SU-DHL-6 (cell line): ENCODE measurements around the gene BRD8.

Experiments
- H2AFZ ChIP-seq: fragments of 200-600 bp; sonication (generic); 2 replicates; pipeline ENCODE4 v1.6.1; 2014; ENCODE audit warnings: low read depth, mild to moderate bottlenecking, moderate library complexity, mixed read lengths, antibody characterized with exemption, low read length; ENCODE audit not compliant: severe bottlenecking
- H3F3A ChIP-seq: fragments of 200-600 bp; shearing (Covaris generic); 2 replicates; pipeline ENCODE4 v1.6.0; 2016; ENCODE audit warnings: antibody characterized with exemption, mild to moderate bottlenecking; ENCODE audit not compliant: insufficient read depth
- H3K27ac ChIP-seq: fragments of 200-600 bp; sonication (generic); 2 replicates; pipeline ENCODE4 v1.5.1; 2016; ENCODE audit warnings: low read depth, mild to moderate bottlenecking, low read length, moderate library complexity, mixed read lengths
- H3K27me3 ChIP-seq: fragments of 200-600 bp; sonication (generic), shearing (Covaris generic); 2 replicates; pipeline ENCODE4 v1.6.0; 2014; ENCODE audit warnings: mild to moderate bottlenecking, low read length
- H3K36me3 ChIP-seq: fragments of 200-600 bp; sonication (generic); 2 replicates; pipeline ENCODE4 v1.6.1; 2014; ENCODE audit warnings: mild to moderate bottlenecking, low read length, mixed read lengths
- H3K4me2 ChIP-seq: fragments of 300-600, 200-600 bp; shearing (Covaris generic), sonication (generic); 2 replicates; pipeline ENCODE4 v1.6.0; 2014; ENCODE audit warnings: low read length, low read depth, mild to moderate bottlenecking; ENCODE audit not compliant: poor library complexity, severe bottlenecking
- H3K4me3 ChIP-seq: fragments of 200-600 bp; sonication (generic); 2 replicates; pipeline ENCODE4 v1.5.1; 2014; ENCODE audit warnings: antibody characterized with exemption, low read length, mild to moderate bottlenecking, mixed read lengths; ENCODE audit not compliant: insufficient read depth, poor library complexity, severe bottlenecking
- H3K79me2 ChIP-seq: fragments of 200-600 bp; sonication (generic); 2 replicates; pipeline ENCODE4 v1.6.1; 2014; ENCODE audit warnings: mild to moderate bottlenecking, low read length, moderate library complexity; ENCODE audit not compliant: insufficient read depth
- H3K9ac ChIP-seq: fragments of 200-600 bp; sonication (generic); 2 replicates; pipeline ENCODE4 v1.7.0; 2014; ENCODE audit warnings: mild to moderate bottlenecking, low read length
- H3K9me2 ChIP-seq: fragments of 200-600 bp; sonication (generic); replicated peaks from 2 replicates; pipeline ENCODE4 v1.6.1; 2014; ENCODE audit warnings: low read length; ENCODE audit not compliant: insufficient read depth
- H3K9me3 ChIP-seq: fragments of 200-600 bp; sonication (generic); 2 replicates; pipeline ENCODE4 v1.6.1; 2014; ENCODE audit warnings: low read length, mixed read lengths; ENCODE audit not compliant: insufficient read depth
- H4K20me1 ChIP-seq: fragments of 200-600 bp; sonication (generic); 2 replicates; pipeline ENCODE4 v1.6.1; 2014; ENCODE audit warnings: low read depth, mild to moderate bottlenecking, antibody characterized with exemption, low read length, moderate library complexity, mixed read lengths
- EZH2phosphoT487 ChIP-seq: fragments of 200-600 bp; sonication (generic), shearing (Covaris generic); conservative IDR thresholded peaks from 2 replicates; pipeline ENCODE4 v1.6.1; 2018; ENCODE audit warnings: mild to moderate bottlenecking, antibody characterized with exemption, low read length, moderate library complexity, mixed read lengths
- TF ChIP-seq, protein P1 (sequence below): fragments of 200-600 bp; sonication (generic); IDR thresholded peaks from one replicate; pipeline ENCODE4 v1.5.1; 2017; ENCODE audit warnings: antibody characterized with exemption, mild to moderate bottlenecking, low read length, moderate library complexity; ENCODE audit not compliant: insufficient read depth, poor library complexity, severe bottlenecking

Gene BRD8, protein sequence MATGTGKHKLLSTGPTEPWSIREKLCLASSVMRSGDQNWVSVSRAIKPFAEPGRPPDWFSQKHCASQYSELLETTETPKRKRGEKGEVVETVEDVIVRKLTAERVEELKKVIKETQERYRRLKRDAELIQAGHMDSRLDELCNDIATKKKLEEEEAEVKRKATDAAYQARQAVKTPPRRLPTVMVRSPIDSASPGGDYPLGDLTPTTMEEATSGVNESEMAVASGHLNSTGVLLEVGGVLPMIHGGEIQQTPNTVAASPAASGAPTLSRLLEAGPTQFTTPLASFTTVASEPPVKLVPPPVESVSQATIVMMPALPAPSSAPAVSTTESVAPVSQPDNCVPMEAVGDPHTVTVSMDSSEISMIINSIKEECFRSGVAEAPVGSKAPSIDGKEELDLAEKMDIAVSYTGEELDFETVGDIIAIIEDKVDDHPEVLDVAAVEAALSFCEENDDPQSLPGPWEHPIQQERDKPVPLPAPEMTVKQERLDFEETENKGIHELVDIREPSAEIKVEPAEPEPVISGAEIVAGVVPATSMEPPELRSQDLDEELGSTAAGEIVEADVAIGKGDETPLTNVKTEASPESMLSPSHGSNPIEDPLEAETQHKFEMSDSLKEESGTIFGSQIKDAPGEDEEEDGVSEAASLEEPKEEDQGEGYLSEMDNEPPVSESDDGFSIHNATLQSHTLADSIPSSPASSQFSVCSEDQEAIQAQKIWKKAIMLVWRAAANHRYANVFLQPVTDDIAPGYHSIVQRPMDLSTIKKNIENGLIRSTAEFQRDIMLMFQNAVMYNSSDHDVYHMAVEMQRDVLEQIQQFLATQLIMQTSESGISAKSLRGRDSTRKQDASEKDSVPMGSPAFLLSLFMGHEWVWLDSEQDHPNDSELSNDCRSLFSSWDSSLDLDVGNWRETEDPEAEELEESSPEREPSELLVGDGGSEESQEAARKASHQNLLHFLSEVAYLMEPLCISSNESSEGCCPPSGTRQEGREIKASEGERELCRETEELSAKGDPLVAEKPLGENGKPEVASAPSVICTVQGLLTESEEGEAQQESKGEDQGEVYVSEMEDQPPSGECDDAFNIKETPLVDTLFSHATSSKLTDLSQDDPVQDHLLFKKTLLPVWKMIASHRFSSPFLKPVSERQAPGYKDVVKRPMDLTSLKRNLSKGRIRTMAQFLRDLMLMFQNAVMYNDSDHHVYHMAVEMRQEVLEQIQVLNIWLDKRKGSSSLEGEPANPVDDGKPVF

DNA sequence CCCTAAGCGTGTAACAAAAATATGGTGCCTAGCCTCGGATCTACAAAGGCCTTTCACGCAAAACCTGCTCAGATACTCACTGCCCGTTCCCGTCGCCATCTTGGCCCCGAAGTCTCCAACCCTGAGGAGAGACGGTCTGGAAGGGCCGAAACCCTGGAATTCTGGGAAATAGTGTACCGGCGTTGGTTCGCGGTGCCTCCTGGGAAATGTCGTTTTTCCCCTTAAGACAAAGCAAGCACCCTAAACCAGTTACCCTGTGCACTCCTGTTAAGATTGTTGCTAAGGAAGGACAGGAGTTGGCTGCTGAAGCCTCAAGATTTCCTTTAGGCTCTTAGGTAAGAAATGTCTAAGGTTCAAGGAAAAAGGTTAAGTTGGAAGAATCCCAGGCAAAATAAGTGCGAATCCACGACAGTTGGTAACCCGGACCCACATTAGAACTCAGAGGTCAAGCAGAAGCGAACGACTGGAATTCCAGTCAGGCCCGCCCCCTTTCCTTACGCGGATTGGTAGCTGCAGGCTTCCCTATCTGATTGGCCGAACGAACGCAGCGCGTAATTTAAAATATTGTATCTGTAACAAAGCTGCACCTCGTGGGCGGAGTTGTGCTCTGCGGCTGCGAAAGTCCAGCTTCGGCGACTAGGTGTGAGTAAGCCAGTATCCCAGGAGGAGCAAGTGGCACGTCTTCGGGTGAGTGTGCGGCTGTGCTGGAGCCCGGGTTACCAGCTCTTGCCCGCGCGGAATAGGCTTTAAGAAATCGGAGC, at the start of gene BRD8, which contains the start of gene KIF20A:
BRD8 (minus strand) TSS at position 115 of the 761 bp plus-strand sequence; CDS start at position 99, 16 bp downstream.
KIF20A (plus strand) TSS at position 597 of the 761 bp plus-strand sequence. CDS start 569 bp downstream, outside the sequence.
- Histone ChIP-seq H3K27ac (peak within 1 kb of the TSS; percentile 83), H3F3A (0 out of 2 replicates have a peak, but pooled peaks cover 10% of the 10 kb centered on the region), H3K9me2 (no peaks in the 10 kb centered on the region), H3K4me3 (peak within 1 kb of the TSS; percentile 83), H3K9me3 (no peaks in the 10 kb centered on the region), H3K4me2 (peak within 1 kb of the TSS; percentile 75), H3K79me2 (peaks cover 32% of the 10 kb centered on the region), H4K20me1 (no peaks in the 10 kb centered on the region), H3K9ac (peak within 1 kb of the TSS; percentile 75), H2AFZ (peak within 1 kb of the TSS; percentile 93), H3K27me3 (no peaks in the 10 kb centered on the region), H3K36me3 (no peaks in the 10 kb centered on the region)
- no peak for TF ChIP-seq EZH2phosphoT487

DNA sequence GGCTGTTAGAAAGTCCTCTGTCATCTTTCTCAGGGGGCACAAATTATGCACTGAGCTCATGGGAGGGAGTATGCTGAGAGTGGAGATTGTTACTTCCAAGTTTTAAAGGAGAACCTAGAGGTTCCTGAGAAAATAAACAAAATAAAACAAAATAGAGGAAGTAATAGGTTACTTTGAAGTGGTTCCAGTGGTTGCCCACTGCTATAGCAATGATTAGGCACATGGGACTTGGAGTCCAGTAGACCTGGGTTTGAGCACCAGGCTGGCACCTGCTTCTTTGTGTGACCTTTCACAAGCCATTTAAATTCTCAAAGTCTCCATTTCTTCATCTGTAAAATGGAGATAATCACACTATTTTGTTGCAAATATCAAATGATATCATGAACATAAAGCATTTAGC, 48.5 kb upstream of the BRD8 start:
- Histone ChIP-seq H3K4me3 (no peak overlapping the region), H3K27me3 (no peaks in the 10 kb centered on the region), H2AFZ (no peak overlapping the region), H3K9ac (no peak overlapping the region), H3K27ac (no peak overlapping the region), H3K79me2 (no peaks in the 10 kb centered on the region), H3K9me3 (0 out of 2 replicates have a peak, but pooled peaks cover 4% of the 10 kb centered on the region), H3K36me3 (no peaks in the 10 kb centered on the region), H3K9me2 (no peaks in the 10 kb centered on the region), H3F3A (no peaks in the 10 kb centered on the region), H3K4me2 (no peak overlapping the region), H4K20me1 (no peaks in the 10 kb centered on the region)
- TF ChIP-seq, protein P1, sequence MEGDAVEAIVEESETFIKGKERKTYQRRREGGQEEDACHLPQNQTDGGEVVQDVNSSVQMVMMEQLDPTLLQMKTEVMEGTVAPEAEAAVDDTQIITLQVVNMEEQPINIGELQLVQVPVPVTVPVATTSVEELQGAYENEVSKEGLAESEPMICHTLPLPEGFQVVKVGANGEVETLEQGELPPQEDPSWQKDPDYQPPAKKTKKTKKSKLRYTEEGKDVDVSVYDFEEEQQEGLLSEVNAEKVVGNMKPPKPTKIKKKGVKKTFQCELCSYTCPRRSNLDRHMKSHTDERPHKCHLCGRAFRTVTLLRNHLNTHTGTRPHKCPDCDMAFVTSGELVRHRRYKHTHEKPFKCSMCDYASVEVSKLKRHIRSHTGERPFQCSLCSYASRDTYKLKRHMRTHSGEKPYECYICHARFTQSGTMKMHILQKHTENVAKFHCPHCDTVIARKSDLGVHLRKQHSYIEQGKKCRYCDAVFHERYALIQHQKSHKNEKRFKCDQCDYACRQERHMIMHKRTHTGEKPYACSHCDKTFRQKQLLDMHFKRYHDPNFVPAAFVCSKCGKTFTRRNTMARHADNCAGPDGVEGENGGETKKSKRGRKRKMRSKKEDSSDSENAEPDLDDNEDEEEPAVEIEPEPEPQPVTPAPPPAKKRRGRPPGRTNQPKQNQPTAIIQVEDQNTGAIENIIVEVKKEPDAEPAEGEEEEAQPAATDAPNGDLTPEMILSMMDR, result no peak
- TF ChIP-seq EZH2phosphoT487, result no peak

DNA sequence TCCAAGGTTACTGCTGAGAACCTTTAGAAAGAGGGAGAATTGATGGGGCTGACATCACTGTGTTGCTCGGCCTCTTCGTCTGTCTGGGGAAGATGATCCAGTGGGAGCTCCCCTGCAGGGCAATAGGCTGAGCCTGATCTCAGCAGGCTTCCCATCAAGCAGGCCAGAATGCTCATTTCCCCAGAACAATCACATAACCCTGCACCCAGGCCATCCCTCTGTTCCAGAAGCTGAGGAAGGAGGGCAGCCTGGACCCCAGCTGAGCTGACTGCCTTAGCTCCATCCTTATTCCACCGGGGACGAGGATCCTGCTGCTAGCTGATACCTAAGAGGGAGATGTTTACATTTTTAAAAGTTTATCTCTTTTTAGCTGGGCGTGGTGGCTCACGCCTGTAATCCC, 46.3 kb upstream of the BRD8 start:
- Histone ChIP-seq H3K9me3 (0 out of 2 replicates have a peak, but pooled peaks cover 4% of the 10 kb centered on the region), H3F3A (no peaks in the 10 kb centered on the region), H3K36me3 (no peaks in the 10 kb centered on the region), H3K27ac (no peak overlapping the region), H3K9me2 (no peaks in the 10 kb centered on the region), H3K79me2 (no peaks in the 10 kb centered on the region), H4K20me1 (no peaks in the 10 kb centered on the region), H3K4me3 (no peak overlapping the region), H2AFZ (no peak overlapping the region), H3K9ac (no peak overlapping the region), H3K27me3 (no peaks in the 10 kb centered on the region), H3K4me2 (no peak overlapping the region)
- TF ChIP-seq EZH2phosphoT487, result no peak
- TF ChIP-seq, protein P1, result no peak
